ENCODE results near the gene WDFY3. TPM values are rescaled to one million over a fixed set of nuclear protein-coding genes. Genes with fewer than 3 reads are reported as not detected.

The WDFY3 gene
- total and polyA plus RNA-seq, 7 donors, result 4.8 to 85.7 (median 50.5) TPM

- DNase-seq, result no peak
- no peak for TF ChIP-seq POLR2AphosphoS5 (IDR thresholded peaks at IDR 0.05)
- TF ChIP-seq EP300 (IDR thresholded peaks at IDR 0.05), result no peak
- TF ChIP-seq POLR2A (IDR thresholded peaks at IDR 0.05), result no peak
- Histone ChIP-seq H3K9me3 (no peaks in the 10 kb centered on the region), H3K4me3 (no peak overlapping the region), H3K36me3 (no peaks in the 10 kb centered on the region), H3K4me1 (peaks cover 0 to 62% (median 21%) of the 10 kb centered on the region in 4 donors), H3K27ac (no peak overlapping the region), H3K27me3 (no peaks in the 10 kb centered on the region)
- intact Hi-C loops (cut with DNase I), result no loop called here
These were observed 8.1 kb downstream of the WDFY3 start for GRCh38 chr4:84958434-84958833.

- Histone ChIP-seq H3K36me3 (no peaks in the 10 kb centered on the region), H3K27me3 (no peaks in the 10 kb centered on the region), H3K4me1 (peaks cover 0 to 64% (median 21%) of the 10 kb centered on the region in 4 donors), H3K4me3 (no peak overlapping the region), H3K9me3 (no peaks in the 10 kb centered on the region), H3K27ac (no peak overlapping the region)
- intact Hi-C loops (cut with DNase I), result no loop called here
- WGBS, 2 donors, result 61 to 73% methylated on average over 4 of the region's 4 CpGs
- TF ChIP-seq CTCF (IDR thresholded peaks at IDR 0.05), result no peak
- no peak for DNase-seq
These were observed 8.7 kb downstream of the WDFY3 start for GRCh38 chr4:84957514-84958420.

GRCh38 chr4:84956014-84956413, 10.5 kb downstream of the WDFY3 start:
- Histone ChIP-seq H3K36me3 (no peaks in the 10 kb centered on the region), H3K27me3 (no peaks in the 10 kb centered on the region), H3K4me1 (peaks cover 0 to 66% (median 22%) of the 10 kb centered on the region in 4 donors), H3K27ac (no peak overlapping the region), H3K9me3 (no peaks in the 10 kb centered on the region), H3K4me3 (no peak overlapping the region)
- intact Hi-C loops (cut with DNase I), result no loop called here
- TF ChIP-seq CTCF (IDR thresholded peaks at IDR 0.05), result no peak
- no peak for TF ChIP-seq POLR2A (IDR thresholded peaks at IDR 0.05)
- TF ChIP-seq POLR2AphosphoS5 (IDR thresholded peaks at IDR 0.05), result no peak
- no peak for TF ChIP-seq EP300 (IDR thresholded peaks at IDR 0.05)
- WGBS, 2 donors, result 87 to 89% methylated on average over 3 of the region's 3 CpGs
- DNase-seq, result no peak

GRCh38 chr4:84954982-84955567, 11.4 kb downstream of the WDFY3 start:
- Histone ChIP-seq H3K4me3 (no peak overlapping the region), H3K36me3 (no peaks in the 10 kb centered on the region), H3K9me3 (no peaks in the 10 kb centered on the region), H3K4me1 (peaks cover 0 to 72% (median 24%) of the 10 kb centered on the region in 4 donors), H3K27me3 (no peaks in the 10 kb centered on the region), H3K27ac (no peak overlapping the region)
- WGBS, 2 donors, result 84 to 86% methylated on average over 6 of the region's 6 CpGs
- no peak for DNase-seq
- intact Hi-C loops (cut with DNase I), result no loop called here
- TF ChIP-seq POLR2AphosphoS5 (IDR thresholded peaks at IDR 0.05), result no peak
- no peak for TF ChIP-seq CTCF (IDR thresholded peaks at IDR 0.05)
- no peak for TF ChIP-seq POLR2A (IDR thresholded peaks at IDR 0.05)
- no peak for TF ChIP-seq EP300 (IDR thresholded peaks at IDR 0.05)

GRCh38 chr4:84952776-84953175, 13.7 kb downstream of the WDFY3 start:
- WGBS, 2 donors, result 95 to 98% methylated on average over 1 of the region's 1 CpG
- H3K27ac ChIP-seq, result no peak overlapping the region
- no peaks in the 10 kb centered on the region for H3K36me3 ChIP-seq
- H3K27me3 ChIP-seq, result no peaks in the 10 kb centered on the region
- intact Hi-C loops (cut with DNase I), result no loop called here
- no peak overlapping the region for H3K4me3 ChIP-seq
- H3K4me1 ChIP-seq, result peaks cover 0 to 73% (median 21%) of the 10 kb centered on the region in 4 donors
- no peaks in the 10 kb centered on the region for H3K9me3 ChIP-seq
- DNase-seq, result no peak
- no peak for TF ChIP-seq CTCF (IDR thresholded peaks at IDR 0.05)
- TF ChIP-seq POLR2AphosphoS5 (IDR thresholded peaks at IDR 0.05), result no peak
- no peak for TF ChIP-seq EP300 (IDR thresholded peaks at IDR 0.05)
- no peak for TF ChIP-seq POLR2A (IDR thresholded peaks at IDR 0.05)

Measured in sigmoid colon (tissue), 7 donors.